ENCODE measurements around the gene TTC22. TPM values are rescaled to one million over a fixed set of nuclear protein-coding genes. Genes with fewer than 3 reads are reported as not detected.

The TTC22 gene
- total RNA-seq, 1 donor from 2014 or later = not detected

GRCh38 chr1:54834007-54834541 lies 33.0 kb upstream of the TTC22 start:
- no peak for DNase-seq (ENCODE audit: low read depth, low spot score)

- DNase-seq (ENCODE audit: low read depth, low spot score) = no peak
Measured at GRCh38 chr1:54833121-54833520, 32.0 kb upstream of the TTC22 start.

- no peak for DNase-seq (ENCODE audit: low read depth, low spot score)
Measured at GRCh38 chr1:54826226-54826816, 25.2 kb upstream of the TTC22 start.

GRCh38 chr1:54825696-54826095 lies 24.6 kb upstream of the TTC22 start:
- no peak for DNase-seq (ENCODE audit: low read depth, low spot score)

GRCh38 chr1:54823670-54824069 lies 22.5 kb upstream of the TTC22 start:
- DNase-seq (ENCODE audit: low read depth, low spot score) = no peak

GRCh38 chr1:54819733-54820132 lies 18.6 kb upstream of the TTC22 start:
- DNase-seq (ENCODE audit: low read depth, low spot score) = no peak

GRCh38 chr1:54819195-54819536 lies 18.0 kb upstream of the TTC22 start:
- no peak for DNase-seq (ENCODE audit: low read depth, low spot score)

GRCh38 chr1:54818461-54819194 lies 17.5 kb upstream of the TTC22 start:
- DNase-seq (ENCODE audit: low read depth, low spot score) = no peak

- no peak for DNase-seq (ENCODE audit: low read depth, low spot score)
Measured at GRCh38 chr1:54816951-54817350, 15.8 kb upstream of the TTC22 start.

- no peak for DNase-seq (ENCODE audit: low read depth, low spot score)
Measured at GRCh38 chr1:54816130-54816529, 15.0 kb upstream of the TTC22 start.

GRCh38 chr1:54815086-54815876 lies 14.2 kb upstream of the TTC22 start:
- DNase-seq (ENCODE audit: low read depth, low spot score) = no peak

- DNase-seq (ENCODE audit: low read depth, low spot score) = no peak
Measured at GRCh38 chr1:54814571-54814970, 13.4 kb upstream of the TTC22 start.

GRCh38 chr1:54814126-54814498 lies 13.0 kb upstream of the TTC22 start:
- DNase-seq (ENCODE audit: low read depth, low spot score) = no peak

GRCh38 chr1:54813485-54814125 lies 12.5 kb upstream of the TTC22 start:
- DNase-seq (ENCODE audit: low read depth, low spot score) = no peak

GRCh38 chr1:54812801-54813484 lies 11.8 kb upstream of the TTC22 start:
- no peak for DNase-seq (ENCODE audit: low read depth, low spot score)

- DNase-seq (ENCODE audit: low read depth, low spot score) = no peak
Measured at GRCh38 chr1:54811739-54812655, 10.9 kb upstream of the TTC22 start.

- DNase-seq (ENCODE audit: low read depth, low spot score) = no peak
Measured at GRCh38 chr1:54811066-54811465, 9.9 kb upstream of the TTC22 start.

GRCh38 chr1:54810153-54810942 lies 9.2 kb upstream of the TTC22 start:
- DNase-seq (ENCODE audit: low read depth, low spot score) = no peak

GRCh38 chr1:54809496-54810074 lies 8.5 kb upstream of the TTC22 start:
- DNase-seq (ENCODE audit: low read depth, low spot score) = no peak

Measured in pulmonary artery endothelial cell (primary cell).